Fibroblast of skin of back (primary cell): ENCODE measurements around the gene SLC9A9.
"Not testable (repeated sequence)": the region's sequence is repeated elsewhere in the genome, so short reads cannot be mapped to it uniquely, and the experiment has no call there.

ENCODE experiments used
- DNase-seq: peaks from one replicate; pipeline ENCODE4 v3.0.0-alpha.2; 2013

SLC9A9 gene

GRCh38 chr3:143808030-143808429, 40.2 kb downstream of the SLC9A9 start:
- DNase-seq = no peak

- DNase-seq = no peak
These were observed 42.2 kb downstream of the SLC9A9 start for GRCh38 chr3:143806038-143806437.

DNA sequence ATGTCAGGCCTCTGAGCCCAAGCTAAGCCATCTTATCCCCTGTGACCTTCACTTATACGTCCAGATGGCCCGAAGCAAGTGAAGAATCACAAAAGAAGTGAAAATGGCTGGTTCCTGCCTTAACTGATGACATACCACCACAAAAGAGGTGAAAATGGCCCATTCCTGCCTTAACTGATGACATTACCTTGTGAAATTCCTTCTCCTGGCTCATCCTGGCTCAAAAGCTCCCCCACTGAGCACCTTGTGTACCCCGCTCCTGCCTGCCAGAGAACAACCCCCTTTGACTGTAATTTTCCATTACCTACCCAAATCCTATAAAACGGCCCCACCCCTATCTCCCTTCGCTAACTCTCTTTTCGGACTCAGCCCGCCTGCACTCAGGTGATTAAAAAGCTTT, 42.8 kb downstream of the SLC9A9 start:
- DNase-seq = not testable (repeated sequence)

DNA sequence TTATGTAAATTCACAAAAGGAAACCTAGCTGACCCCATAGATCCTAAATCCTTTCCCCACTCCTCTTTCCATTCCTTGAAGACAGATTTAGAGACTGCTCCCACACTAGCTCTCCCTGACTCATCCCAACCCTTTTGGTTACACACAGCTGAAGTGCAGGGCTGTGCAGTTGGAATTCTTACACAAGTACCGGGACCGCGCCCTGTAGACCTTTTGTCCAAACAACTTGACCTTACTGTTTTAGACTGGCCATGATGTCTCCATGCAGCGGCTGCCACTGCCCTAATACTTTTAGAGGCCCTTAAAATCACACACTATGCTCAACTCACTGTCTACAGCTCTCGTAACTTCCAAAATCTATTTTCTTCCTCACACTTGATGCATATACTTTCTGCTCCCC, 47.2 kb downstream of the SLC9A9 start:
- DNase-seq = not testable (repeated sequence)

DNA sequence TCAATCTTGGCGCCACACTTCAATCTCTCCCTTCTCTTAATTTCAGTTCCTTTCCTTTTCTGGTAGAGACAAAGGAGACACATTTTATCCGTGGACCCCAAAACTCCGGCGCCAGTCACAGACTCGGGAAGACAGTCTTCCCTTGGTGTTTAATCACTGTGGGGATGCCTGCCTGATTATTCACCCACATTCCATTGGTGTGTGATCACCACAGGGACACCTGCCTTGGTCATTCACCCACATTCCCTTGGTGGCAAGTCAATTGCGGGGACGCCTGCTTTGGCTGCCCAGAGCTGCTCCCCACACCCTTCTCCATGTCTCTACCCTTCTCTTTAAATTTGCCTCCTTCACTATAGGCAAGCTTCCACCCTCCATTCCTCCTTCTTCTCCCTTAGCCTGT, 50.1 kb downstream of the SLC9A9 start:
- not testable (repeated sequence) for DNase-seq

DNA sequence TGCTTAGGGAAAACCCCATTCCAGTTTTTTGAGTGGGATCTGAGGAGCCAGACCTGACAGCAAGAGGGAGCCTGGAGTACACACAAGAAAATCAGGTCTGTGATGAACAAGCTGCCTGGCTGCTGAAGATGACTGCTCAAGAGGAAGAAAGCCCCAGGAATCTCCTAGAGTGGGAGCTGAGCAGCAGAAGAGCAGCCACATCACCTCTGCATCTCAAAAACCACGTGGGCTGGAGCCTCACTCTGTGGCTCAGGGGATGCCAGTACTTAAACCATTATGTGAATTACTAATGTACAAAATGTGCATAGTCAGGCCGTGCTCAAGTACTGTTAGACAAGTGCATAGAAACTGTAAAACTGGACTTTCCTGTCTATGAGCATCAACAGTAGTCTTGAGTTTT, 52.4 kb downstream of the SLC9A9 start:
- DNase-seq = no peak

DNA sequence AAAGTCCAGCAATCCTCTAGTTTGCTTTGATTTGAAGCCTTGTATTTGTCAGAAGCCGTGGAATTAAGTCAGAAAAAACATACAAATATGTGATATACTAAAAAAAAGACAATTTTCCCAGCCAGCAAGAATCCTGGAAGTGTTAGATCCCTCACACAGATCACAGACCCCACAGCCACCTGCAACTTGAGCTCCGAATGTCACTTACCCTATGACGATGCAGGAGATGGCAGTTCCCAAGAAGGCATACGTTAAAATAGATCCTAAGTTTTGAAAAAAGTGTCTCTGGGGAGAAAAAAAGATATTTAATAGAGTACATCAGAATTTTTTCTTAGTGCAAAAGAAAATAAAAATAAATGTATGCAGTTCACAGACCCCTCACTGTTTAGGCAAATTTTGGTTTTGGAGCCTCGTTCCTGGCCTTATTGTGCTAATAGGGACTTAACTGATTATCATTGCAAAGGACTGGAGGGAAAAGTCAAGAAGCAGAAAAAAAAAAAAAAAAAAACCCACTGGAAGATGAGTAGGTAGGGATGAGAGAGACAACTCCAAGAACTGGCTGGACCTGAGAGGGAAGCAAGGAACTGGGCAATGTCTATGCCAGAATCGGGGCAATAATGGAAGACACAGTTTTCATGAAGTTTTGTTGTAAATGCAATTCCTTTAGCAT, 53.3 kb downstream of the SLC9A9 start:
- no peak for DNase-seq

DNA sequence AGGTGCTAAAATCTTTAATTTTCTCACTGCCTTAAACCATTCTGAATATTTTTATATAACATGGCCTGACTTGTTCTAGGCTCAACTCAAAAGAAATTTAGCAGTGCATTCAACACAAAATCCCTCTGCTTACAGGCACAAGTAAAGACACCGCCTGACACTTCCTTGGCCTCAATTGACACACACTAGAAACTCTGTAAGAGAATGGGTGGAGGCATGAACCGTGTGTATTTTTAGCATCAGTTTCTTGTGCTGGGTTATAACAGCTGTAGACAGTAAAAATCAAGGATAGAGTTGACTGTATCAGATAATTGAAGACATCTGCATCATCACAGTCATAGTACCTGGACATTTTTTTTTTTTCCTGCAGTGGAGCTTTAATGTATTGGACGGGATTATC, 54.3 kb downstream of the SLC9A9 start:
- no peak for DNase-seq

DNA sequence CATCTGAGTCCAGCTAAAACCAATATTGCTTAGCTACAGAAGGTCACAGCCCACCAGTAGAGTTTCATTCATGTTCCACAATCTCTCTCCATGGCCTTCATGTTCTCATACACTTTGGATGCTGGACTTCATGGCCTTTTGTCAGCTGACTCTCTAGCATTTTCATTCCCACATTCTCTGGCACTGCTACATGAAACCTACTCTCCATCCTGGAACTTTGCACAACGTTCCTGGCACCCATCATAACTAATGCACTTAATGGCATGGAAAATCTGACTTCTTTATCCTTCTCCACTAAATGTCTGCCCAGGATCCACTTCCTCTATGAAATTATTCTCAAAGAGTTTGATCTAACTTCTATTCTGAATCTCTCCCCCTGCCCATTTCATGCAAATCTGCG, 56.9 kb downstream of the SLC9A9 start:
- DNase-seq = no peak

DNA sequence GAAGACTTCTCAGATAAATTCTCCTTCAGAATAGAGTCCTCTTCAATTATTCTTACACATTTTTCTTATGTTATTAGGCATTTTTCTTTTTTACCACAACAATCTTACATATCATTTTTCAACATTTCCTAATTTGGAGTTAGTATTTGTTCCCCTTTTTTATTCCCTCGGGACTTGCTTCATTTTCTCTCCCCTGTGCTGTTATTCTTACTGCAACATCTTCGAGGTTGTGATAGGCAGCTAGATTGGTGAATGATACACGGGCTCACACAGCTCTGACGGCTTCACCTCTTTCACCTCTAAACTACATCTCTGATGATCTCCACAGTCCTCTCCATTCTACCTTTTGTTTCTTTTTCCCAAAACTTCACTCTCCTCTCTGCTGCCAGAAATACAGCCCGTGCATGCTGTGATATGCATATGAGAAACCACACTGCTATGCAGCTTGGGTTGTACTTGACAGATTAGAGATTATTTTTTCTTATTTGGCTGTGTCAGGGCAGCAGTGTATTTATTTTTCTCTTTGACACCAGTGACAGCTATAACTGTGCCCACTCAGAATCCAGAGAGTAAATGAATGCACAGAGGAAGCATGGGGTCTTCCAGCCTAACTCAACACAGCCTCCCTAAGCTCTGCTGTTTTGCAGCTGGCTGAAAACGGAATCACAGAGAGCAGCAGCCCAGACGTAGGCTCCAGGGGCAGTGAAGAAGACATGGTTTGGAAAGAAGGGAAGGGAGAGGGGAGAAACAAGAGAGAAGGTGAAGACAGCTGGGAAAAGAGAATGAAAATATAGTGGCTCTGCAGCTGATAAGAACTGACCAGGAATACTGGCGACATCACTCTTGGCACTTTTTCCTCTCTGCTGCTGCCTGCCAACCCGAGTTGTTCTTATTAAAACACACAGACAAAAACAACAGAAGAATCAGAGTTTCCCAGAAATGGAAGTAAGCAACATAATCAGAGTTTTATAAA, 61.8 kb downstream of the SLC9A9 start:
- DNase-seq = peak; percentile 40

DNA sequence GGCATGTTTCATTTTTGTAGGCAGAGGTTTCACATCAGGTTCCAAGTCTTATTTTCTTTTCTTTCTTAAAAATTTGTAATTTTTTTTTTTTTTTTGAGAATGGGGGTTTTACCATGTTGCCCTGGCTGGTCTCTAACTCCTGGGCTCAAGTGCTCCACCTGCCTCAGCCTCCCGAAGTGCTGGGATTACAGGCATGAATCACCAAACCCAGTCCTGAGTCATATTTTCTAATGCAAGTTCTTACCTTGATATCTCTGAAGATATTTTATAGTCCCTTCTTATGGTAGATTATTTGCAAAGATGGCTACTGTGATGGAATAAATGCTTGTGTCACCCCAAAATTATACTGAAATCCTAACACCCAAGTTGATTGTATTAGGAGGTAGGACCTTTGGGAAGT, 63.8 kb downstream of the SLC9A9 start:
- no peak for DNase-seq

DNA sequence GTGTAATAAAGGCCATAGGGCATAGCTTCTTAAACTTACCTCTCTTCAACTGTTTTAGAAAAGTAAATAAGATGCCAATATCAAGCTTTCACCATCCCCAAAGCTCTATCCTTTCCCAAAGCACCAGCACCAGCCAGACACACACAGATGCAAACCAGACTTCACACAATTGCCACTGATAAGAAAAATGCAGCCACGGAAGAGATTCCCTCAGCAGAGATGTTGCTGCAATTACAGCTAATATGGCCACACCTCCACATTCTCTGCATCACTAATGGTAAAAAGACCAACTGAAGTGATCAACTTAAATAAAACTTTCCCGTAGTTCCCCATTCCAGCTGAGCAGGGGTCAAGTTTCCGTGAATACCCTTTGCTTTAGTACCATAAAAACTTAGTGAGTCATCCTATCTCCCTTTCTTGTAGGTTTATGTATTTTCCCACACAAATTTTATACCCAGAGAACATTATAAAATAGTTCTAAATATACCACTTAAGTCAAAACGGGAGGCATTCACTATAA, 64.4 kb downstream of the SLC9A9 start:
- DNase-seq = peak; percentile 35

- peak; percentile 36 for DNase-seq
These were observed 72.8 kb downstream of the SLC9A9 start for GRCh38 chr3:143775459-143775858.

DNA sequence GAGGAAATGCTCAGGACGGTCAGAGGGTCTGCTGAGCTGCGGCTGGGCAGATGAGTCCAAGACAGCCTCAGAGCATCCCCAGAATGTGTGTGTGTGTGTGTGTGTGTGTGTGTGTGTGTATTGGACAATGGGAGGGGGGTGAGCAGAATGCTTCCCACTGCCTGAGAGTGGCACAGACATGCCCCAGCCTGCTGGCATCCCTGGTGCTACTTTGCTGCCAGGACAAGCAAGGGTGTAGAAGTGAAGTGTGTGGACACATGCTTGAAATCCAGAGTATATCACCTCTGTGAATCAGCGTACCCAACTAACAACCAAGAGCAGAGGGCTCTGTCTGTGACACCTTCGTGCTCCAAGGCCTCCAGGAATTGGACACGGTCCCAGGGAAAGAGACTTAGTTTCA, 76.3 kb downstream of the SLC9A9 start:
- no peak for DNase-seq

DNA sequence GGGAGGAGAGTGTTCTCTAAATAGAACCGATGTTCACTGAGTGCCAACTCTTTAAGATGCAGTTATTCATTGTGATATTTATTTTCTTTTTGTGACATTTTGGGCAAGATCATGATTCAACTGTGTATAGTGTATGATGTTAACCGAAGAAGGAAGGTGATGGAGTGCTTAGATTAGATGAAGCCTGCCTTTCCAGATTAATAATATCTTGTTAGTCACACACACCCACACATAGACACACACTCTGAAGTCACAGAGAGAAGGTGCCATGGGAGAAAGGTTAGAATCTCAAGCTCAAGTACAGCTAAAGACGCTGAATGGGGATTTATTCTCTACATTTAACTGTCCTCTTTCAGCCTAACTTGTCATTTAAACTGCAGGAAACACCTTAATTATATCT, 77.0 kb downstream of the SLC9A9 start:
- DNase-seq = no peak

DNA sequence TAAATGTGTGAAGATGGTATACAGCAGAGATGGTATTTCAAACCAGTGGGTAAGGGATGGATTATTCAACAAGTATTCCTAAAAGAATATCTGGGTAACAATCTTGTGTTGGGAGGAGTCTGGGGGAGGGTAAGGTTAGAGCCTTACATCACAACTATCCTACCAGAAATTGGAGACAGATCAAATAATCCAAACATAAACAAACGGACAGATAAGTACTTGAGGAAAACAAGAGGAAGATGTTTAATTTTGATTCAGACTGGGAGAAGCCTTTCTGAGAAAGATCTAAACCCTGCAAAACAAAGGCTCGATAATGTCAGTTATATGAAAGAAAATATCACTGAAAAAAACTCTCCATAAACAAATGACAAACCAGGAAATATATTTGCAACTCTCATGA, 77.9 kb downstream of the SLC9A9 start:
- DNase-seq = no peak

GRCh38 chr3:143769616-143770015, 78.7 kb downstream of the SLC9A9 start:
- peak; percentile 81 for DNase-seq

GRCh38 chr3:143764840-143765239, 83.4 kb downstream of the SLC9A9 start:
- no peak for DNase-seq

DNA sequence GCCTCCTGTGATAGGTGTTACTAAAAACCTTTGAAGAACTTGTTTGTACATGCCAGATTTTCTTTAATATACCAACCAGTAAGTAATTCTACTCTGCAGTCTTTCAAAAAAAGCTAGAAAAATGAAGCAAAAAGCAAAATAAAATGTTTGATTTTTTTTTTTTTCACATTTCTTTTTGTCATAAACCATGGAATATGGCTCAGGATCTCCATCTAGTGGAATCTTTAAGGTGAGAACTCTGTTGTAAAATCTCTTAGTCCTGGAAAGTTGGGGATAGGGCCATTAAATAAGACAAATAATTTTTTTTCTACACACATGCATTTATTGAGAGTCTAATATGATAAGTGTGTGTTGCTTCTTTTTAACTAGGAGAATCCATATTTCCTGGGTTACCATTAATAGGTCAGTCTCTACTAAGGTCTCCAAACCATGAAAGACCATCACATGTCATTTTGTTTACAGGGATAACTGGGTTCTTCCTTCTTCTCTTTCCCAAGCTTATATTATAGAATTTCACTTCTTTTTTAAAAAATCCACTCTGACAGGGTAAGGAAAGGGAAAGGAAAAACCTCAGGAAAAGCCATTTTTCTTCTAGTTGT, 84.6 kb downstream of the SLC9A9 start:
- DNase-seq = peak; percentile 12

- DNase-seq = no peak
These were observed 90.6 kb downstream of the SLC9A9 start for GRCh38 chr3:143757691-143758090.

DNA sequence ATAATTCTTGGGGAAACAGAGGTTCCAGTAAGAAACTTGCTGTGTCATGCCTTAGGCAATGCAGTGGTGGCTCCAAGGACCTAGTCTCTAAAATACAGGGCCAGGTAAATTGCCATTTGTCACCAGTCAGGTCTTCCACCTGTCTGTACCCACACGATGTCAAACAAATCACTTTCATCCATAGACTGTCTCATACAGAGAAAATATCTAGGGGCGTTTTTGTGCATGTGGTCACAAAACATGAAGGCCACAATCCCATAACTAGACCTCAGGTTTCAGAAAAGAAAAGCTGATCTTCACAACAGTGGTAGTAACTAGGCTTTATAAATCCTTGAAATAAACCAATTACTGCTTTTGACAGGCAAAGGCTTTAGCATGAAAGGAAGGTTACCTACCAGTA, 92.3 kb downstream of the SLC9A9 start:
- no peak for DNase-seq

DNA sequence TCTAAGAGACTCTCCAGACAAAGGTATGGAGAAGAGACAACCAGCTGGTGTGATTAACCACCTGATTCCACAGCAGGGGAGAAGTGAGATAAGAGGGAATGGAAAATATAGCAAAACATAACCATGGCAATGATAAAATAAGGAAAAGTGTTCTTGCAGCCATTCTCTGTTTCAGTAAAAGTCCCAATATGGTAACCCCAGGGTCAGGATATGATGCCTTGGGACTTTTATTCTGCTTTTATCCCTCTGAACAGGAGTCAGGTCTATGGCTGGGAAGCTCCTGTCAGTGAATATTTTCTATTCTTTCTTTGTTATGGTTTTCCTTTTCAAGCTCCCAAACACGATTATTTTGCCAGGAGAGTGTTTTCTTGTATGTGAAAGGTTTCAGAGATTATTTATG, 94.2 kb downstream of the SLC9A9 start:
- no peak for DNase-seq

DNA sequence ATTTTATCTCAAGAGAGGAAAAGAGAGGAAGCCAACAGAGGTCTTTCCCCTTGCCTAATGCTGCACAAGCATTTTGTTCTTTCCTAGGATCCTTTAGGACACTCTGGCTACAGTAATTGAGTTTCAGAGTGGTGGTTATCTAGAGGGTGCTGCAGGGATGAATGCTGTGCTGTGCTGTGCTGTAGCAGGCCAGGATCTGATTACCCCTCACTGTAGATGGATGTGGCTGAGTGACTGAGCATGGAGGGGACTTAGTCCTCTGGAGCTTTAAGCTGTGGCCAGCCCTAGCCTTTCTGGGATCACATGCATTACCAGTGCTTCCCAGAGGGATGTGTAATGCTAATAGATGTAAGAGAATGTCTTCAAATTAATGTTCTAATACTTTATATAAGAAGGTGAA, 94.8 kb downstream of the SLC9A9 start:
- DNase-seq = no peak
